ENCODE measurements around the gene EPS8L2. TPM values are rescaled to one million over a fixed set of nuclear protein-coding genes. Genes with fewer than 3 reads are reported as not detected.
A peak's percentile ranks its signal among the peaks of the same experiment; 100 is the strongest.

Gene EPS8L2
- total RNA-seq, 1 experiment from 2014 or later: not detected

DNA sequence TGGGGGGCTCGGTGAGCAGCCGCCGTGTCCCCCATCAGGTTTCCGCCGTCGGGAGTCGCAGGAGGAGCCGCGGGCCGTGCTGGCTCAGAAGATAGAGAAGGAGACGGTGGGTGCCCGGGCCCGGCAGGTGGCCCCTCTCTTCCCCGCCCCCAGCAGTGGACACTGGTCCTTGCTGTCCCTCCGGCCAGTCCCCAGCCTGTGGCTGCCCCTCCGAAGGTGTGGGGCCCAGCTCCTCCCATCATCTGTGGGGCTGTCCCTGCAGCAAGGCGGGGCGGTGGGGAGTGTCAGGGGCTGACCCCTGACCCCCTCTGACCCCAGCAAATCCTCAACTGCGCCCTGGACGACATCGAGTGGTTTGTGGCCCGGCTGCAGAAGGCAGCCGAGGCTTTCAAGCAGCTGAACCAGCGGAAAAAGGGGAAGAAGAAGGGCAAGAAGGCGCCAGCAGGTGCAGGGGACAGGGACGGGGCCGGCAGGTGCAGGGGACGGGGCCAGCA, 15.3 kb downstream of the EPS8L2 start:
- DNase-seq (ENCODE audit: low read depth in 1 of 2, low spot score in 2 of 2): no peak
- Histone ChIP-seq H3K27ac (no peak overlapping the region), H3K36me3 (no peaks in the 10 kb centered on the region), H3K9me3 (replicated peaks) (no peaks in the 10 kb centered on the region), H3K27me3 (replicated peaks) (peaks cover 27% of the 10 kb centered on the region), H3K4me1 (replicated peaks) (no peaks in the 10 kb centered on the region), H3K4me3 (no peak overlapping the region)

- Histone ChIP-seq H3K9me3 (replicated peaks) (no peaks in the 10 kb centered on the region), H3K36me3 (no peaks in the 10 kb centered on the region), H3K4me3 (no peak overlapping the region), H3K4me1 (replicated peaks) (no peaks in the 10 kb centered on the region), H3K27me3 (replicated peaks) (peaks cover 27% of the 10 kb centered on the region), H3K27ac (no peak overlapping the region)
- DNase-seq (ENCODE audit: low read depth in 1 of 2, low spot score in 2 of 2): no peak
Observed at GRCh38 chr11:721741-722345, 15.8 kb downstream of the EPS8L2 start.

GRCh38 chr11:722346-722811, 16.3 kb downstream of the EPS8L2 start:
- H3K4me1 ChIP-seq (replicated peaks): no peaks in the 10 kb centered on the region
- H3K27me3 ChIP-seq (replicated peaks): peaks cover 27% of the 10 kb centered on the region
- no peak overlapping the region for H3K4me3 ChIP-seq
- no peaks in the 10 kb centered on the region for H3K36me3 ChIP-seq
- H3K9me3 ChIP-seq (replicated peaks): no peaks in the 10 kb centered on the region
- DNase-seq (ENCODE audit: low read depth in 1 of 2, low spot score in 2 of 2): no peak
- no peak overlapping the region for H3K27ac ChIP-seq

DNA sequence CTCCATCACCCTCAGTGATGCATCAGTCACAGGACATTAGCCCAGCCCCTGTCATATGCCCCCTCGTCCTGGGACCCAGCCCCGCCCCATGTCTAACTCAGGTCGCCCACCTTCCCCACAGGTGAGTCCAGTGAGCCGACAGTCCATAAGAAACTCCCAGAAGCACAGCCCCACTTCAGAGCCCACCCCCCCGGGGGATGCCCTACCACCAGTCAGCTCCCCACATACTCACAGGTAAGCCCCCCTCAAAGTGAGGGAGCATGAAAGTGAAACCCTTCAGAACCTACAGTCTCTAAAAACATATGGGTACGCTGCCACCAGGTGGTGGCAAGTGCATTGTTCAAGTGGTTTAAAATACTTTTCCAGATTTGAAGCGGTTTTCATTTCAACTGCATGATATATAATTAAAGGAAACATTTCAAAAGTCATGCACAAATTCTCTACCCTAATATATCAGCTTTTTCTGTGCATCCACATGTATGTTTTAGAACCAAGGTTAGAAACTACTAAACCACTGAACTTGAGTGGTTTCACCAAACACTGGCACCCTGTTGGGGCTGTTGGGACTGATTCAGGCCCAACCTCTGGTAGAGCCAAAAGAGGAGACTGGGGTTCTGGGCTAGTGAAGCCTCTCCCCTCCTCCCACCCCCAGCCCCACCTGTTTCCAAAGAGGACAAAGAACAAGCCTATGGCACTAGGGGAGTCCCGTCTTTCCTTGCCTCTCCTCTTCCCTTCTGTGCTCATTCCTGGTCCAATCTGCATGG, 17.3 kb downstream of the EPS8L2 start:
- no peak overlapping the region for H3K27ac ChIP-seq
- H3K4me3 ChIP-seq: no peak overlapping the region
- DNase-seq (ENCODE audit: low read depth in 1 of 2, low spot score in 2 of 2): no peak
- no peaks in the 10 kb centered on the region for H3K4me1 ChIP-seq (replicated peaks)
- no peaks in the 10 kb centered on the region for H3K36me3 ChIP-seq
- no peaks in the 10 kb centered on the region for H3K9me3 ChIP-seq (replicated peaks)
- peaks cover 27% of the 10 kb centered on the region for H3K27me3 ChIP-seq (replicated peaks)

- H3K27ac ChIP-seq: no peak overlapping the region
- H3K36me3 ChIP-seq: no peaks in the 10 kb centered on the region
- H3K4me3 ChIP-seq: no peak overlapping the region
- peaks cover 24% of the 10 kb centered on the region for H3K27me3 ChIP-seq (replicated peaks)
- no peaks in the 10 kb centered on the region for H3K9me3 ChIP-seq (replicated peaks)
- H3K4me1 ChIP-seq (replicated peaks): no peaks in the 10 kb centered on the region
- no peak for DNase-seq (ENCODE audit: low read depth in 1 of 2, low spot score in 2 of 2)
Observed at GRCh38 chr11:724049-724777, 18.2 kb downstream of the EPS8L2 start.

DNA sequence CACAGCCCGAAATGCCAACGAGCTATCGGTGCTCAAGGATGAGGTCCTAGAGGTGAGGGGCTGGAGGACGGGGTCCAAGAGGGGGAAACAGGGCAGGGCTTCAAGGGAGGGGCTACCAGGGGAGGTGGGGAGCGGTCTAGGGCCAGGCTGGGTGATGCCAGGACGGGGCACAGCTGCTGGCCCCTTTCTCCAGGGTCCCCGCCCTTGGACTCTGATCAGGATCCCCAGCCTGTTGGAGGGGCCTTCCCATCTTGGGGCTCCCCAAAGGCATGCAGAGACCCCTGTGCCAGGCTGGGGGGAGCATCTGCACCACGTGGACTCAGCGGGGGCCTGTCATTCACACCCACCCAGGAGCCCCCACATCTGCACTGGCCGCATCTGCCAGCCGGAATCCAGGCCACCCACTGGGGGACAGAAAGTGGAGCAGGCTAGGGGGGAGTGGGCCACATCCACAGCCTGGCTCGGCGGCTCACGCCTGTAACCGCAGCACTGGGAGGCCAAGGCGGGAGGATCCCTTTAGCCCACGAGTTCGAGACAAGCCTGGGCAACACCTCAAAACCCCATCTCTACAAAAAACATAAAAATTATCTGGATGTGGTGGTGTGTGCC, 18.9 kb downstream of the EPS8L2 start:
- Histone ChIP-seq H3K4me3 (no peak overlapping the region), H3K9me3 (replicated peaks) (no peaks in the 10 kb centered on the region), H3K36me3 (no peaks in the 10 kb centered on the region), H3K27me3 (replicated peaks) (peaks cover 17% of the 10 kb centered on the region), H3K4me1 (replicated peaks) (no peaks in the 10 kb centered on the region), H3K27ac (no peak overlapping the region)
- DNase-seq (ENCODE audit: low read depth in 1 of 2, low spot score in 2 of 2): no peak

- peaks cover 9% of the 10 kb centered on the region for H3K27me3 ChIP-seq (replicated peaks)
- H3K36me3 ChIP-seq: no peaks in the 10 kb centered on the region
- no peaks in the 10 kb centered on the region for H3K9me3 ChIP-seq (replicated peaks)
- H3K4me1 ChIP-seq (replicated peaks): no peaks in the 10 kb centered on the region
- DNase-seq (ENCODE audit: low read depth in 1 of 2, low spot score in 2 of 2): no peak
- no peak overlapping the region for H3K27ac ChIP-seq
- H3K4me3 ChIP-seq: no peak overlapping the region
Observed at GRCh38 chr11:725624-726202, 19.7 kb downstream of the EPS8L2 start.

- DNase-seq (ENCODE audit: low read depth in 1 of 2, low spot score in 2 of 2): no peak
- Histone ChIP-seq H3K27ac (no peak overlapping the region), H3K9me3 (replicated peaks) (no peaks in the 10 kb centered on the region)
Observed at GRCh38 chr11:726278-727220, 20.5 kb downstream of the EPS8L2 start.

DNA sequence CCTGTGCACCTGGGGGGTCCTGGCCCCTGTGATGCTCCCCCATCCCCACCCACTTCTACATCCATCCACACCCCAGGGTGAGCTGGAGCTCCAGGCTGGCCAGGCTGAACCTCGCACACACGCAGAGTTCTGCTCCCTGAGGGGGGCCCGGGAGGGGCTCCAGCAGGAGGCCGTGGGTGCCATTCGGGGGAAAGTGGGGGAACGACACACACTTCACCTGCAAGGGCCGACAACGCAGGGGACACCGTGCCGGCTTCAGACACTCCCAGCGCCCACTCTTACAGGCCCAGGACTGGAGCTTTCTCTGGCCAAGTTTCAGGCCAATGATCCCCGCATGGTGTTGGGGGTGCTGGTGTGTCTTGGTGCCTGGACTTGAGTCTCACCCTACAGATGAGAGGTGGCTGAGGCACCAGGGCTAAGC, 21.3 kb downstream of the EPS8L2 start:
- Histone ChIP-seq H3K36me3 (no peaks in the 10 kb centered on the region), H3K4me3 (no peak overlapping the region), H3K27me3 (replicated peaks) (no peaks in the 10 kb centered on the region; the same call in 1 of the 2 replicates), H3K4me1 (replicated peaks) (no peaks in the 10 kb centered on the region), H3K9me3 (replicated peaks) (no peaks in the 10 kb centered on the region), H3K27ac (no peak overlapping the region)
- DNase-seq (ENCODE audit: low read depth in 1 of 2, low spot score in 2 of 2): no peak

More at GRCh38 chr11:726278-727220, 20.5 kb downstream of the EPS8L2 start:
- no peaks in the 10 kb centered on the region for H3K4me1 ChIP-seq (replicated peaks)
- peaks cover 2% of the 10 kb centered on the region for H3K27me3 ChIP-seq (replicated peaks)
- H3K4me3 ChIP-seq: no peak overlapping the region
- no peaks in the 10 kb centered on the region for H3K36me3 ChIP-seq

DNA sequence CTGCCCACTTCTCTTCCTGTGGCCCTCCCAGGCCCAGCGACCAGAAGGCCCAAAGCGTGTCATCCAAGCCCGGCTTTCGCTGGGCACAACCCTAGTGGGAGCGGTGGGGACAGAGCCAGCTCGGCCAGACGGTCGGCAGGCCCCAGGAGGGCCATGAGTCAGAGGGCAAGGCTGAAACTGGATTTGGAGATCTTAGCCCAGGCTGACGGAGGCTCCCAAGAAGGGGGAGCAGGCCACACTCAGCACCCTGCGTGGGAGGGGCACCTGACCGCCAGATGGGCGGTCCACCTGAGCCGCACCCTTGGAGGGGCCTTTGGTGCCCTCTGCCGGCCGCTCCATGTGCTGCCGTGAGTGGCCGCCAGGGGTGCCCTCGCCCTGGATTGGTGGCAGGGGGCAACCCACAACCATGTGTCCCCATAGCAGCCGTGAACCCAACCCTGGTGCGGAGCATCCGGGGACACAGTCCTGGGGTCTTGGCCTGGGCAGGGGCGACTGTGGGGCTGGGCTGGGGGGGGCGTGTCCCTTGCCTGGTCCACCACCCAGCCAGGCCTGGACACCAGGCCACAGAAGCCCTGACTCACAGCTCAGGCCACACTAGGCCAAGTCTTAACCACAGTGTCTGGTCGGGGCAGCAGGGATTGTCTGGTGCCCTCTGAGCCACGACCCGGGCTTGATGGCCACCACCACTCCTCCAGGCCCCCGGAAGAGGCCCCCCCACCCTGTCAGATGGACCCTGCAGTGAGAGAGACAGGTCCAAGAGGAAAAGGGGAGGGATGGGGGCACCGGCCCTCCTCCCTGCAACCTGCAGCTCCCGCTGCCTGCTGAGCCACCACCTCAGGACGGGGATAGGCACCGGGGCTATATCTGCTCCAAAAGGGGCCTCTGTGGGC, 22.1 kb downstream of the EPS8L2 start:
- no peaks in the 10 kb centered on the region for H3K9me3 ChIP-seq (replicated peaks)
- no peaks in the 10 kb centered on the region for H3K36me3 ChIP-seq
- DNase-seq (ENCODE audit: low read depth in 1 of 2, low spot score in 2 of 2): peak; percentile 54 to 63
- H3K4me3 ChIP-seq: no peak overlapping the region
- no peaks in the 10 kb centered on the region; the same call in 1 of the 2 replicates for H3K27me3 ChIP-seq (replicated peaks)
- no peaks in the 10 kb centered on the region for H3K4me1 ChIP-seq (replicated peaks)
- no peak overlapping the region for H3K27ac ChIP-seq

DNA sequence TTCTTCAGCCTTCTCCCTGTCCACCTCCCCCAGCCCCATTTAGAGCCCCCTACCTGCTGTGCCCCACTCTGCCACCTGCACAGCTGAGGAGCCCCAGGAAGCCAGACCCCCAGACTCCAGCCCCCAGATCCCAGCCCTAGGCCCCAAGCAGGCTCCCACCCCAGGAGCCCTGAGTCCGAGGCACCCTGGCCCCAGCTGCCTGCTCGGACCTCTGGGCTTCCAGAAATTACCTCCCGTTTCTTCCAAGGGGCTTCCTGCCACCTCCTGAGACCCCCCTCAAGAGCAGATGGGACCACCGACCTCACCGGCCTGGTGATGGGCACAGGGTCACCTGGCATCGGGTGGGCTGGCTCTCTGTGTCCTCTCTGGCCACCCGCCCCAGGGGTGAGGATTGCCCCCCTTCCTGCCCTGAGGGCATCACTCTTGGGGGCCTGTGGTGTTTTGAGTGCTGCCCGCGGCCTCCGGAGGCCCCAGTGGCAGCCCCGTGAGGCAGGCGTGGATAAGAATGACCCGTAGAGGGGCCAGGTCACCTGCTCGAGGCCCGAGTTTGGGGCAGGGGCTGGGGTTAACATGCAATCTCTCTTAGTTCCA, 23.0 kb downstream of the EPS8L2 start:
- no peak for DNase-seq (ENCODE audit: low read depth in 1 of 2, low spot score in 2 of 2)
- no peaks in the 10 kb centered on the region; the same call in 1 of the 2 replicates for H3K27me3 ChIP-seq (replicated peaks)
- H3K36me3 ChIP-seq: no peaks in the 10 kb centered on the region
- no peaks in the 10 kb centered on the region for H3K4me1 ChIP-seq (replicated peaks)
- no peak overlapping the region for H3K27ac ChIP-seq
- H3K9me3 ChIP-seq (replicated peaks): no peaks in the 10 kb centered on the region
- no peak overlapping the region for H3K4me3 ChIP-seq

Measured in SJSA1 (cell line).